GM19035 (cell line): ENCODE measurements around the gene CHFR.
A peak's percentile ranks its signal among the peaks of the same experiment; 100 is the strongest.
"Not testable (repeated sequence)": the region's sequence is repeated elsewhere in the genome, so short reads cannot be mapped to it uniquely, and the experiment has no call there.

Experiments used
- ATAC-seq: cut with Tn5 transposase; IDR thresholded peaks from one replicate; pipeline ENCODE4 v1.9.1; 2021; ENCODE audit not compliant: unreplicated experiment

Gene CHFR

DNA sequence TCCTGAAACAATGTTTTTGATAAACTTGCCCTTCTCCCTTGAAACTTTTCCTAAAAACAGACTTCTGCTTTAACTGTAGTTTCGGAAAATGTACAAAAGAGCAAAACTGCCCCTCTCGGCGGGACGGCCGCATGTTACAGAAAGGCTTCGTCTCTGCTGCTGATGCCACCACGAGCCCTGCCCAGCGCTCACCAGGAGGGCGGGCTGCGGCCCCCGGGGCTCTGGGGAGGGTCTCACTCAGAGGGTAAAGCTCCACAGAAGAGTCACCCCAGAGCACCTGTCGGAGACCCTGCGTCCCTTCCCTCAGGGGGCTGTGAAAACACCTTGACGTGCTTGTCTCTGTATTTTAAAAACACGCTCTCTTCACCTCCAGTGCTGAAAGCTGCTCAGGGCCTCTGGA lies 46.3 kb downstream of the CHFR start:
- no peak for ATAC-seq

DNA sequence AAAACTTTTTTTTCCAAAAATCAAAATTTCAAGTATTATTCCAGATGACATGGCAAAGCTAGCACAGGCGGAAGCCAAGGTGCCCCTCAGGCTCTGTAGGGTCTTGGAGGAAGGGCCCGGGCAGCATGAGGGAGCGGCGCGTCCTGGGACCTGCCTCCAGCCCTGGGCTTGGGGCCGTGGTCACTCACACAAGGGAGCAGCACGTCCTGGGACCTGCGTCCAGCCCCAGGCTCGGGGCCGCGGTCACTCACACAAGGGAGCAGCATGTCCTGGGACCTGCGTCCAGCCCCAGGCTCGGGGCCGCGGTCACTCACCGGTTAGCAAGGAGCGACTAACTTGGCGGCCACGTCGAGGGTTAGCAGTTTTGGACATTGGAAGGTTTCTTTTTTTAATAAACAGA lies 46.9 kb downstream of the CHFR start:
- ATAC-seq: no peak

GRCh38 chr12:132839558-132840235 lies 47.7 kb downstream of the CHFR start:
- ATAC-seq: no peak

DNA sequence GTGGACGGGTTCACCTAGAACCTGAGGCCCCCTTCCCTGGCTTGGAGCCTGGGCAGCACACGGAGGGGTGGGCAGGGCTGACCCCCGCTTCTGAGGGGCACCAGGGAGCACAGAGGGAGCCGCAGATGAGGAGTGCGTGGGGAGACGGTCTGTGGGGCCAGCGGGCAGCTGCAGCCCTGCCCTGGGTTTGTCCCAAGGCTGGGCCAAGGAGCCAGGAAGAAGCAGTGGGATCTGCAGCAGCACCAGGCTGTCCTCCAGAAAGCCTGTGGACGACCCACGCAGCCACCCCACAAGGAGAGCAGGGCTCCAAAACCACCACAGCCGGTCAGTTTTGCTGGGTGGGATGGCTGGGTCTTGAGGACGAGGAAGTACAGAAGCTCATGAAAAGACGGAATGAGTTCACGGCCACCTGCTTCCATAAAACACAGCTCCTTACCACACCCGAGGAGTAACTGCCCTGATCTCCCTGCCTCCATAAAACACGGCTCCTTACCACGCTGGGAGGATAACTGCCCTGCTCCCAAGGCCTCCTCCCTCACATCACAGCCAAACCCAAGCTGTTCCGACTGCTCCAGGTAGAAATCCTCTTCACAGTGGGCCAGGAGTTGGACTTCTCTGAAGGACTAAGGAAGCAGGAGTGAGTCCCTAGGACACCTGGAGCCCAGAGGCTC lies 48.9 kb downstream of the CHFR start:
- ATAC-seq: no peak

DNA sequence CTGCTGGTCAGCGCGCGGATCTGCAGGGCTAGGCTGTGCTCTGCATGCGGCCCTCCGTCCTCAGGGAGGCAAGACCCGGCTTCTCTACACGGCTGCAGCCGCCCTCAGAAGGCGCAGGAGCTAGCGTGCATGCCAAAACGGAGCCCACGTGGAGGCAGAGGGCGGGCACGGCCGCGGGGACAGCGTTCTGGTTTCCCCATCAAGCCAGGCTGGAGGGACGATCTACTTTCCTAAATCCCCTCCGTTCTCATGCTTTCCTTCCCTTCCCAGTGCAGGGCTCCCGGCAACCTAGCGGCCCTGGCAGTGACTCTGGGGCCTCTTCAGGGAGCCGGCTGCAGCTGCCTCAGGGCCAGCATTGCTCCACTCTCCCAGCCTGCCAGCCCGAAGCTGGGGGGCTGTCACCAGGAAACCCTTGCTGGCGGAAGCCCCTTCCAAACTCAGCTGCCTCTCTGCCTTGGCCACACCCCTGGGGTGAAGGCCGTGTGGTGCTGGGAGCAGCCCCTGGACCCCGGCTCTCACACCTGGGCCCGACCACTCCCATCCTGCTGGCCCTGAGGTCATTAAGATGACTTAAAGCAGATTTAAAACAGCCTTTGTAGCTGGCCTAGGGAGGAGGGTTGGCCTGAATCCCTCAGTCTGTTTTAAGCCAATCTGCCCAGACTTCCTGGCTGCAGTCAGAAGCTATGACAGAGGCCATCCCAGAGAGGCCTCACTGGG lies 49.6 kb downstream of the CHFR start:
- no peak for ATAC-seq

DNA sequence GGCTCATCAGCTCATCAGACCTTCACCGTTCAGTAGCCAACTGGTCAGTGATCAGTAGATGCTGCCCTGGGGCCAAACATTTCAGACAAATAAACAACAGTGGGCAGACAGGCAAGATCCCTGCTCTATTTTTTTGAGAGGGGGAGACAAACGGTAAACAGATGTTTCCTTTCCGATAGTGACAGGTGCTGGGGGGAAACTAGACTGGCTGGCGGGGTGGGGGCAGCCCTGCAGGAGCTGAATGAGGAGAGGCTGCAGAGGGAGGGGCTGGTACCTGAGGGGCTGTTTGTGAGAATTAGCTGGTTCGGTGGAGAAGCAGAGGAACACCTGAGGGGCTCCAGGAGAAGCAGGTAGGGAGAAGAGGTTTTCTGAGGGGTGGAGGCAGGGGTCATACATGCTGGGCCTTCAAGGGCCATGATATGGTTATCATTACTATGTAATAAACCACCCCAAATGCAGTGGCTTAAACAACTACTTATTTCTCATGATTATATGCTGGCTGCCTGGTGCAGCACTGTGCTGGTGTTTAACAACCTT lies 50.5 kb downstream of the CHFR start:
- no peak for ATAC-seq

DNA sequence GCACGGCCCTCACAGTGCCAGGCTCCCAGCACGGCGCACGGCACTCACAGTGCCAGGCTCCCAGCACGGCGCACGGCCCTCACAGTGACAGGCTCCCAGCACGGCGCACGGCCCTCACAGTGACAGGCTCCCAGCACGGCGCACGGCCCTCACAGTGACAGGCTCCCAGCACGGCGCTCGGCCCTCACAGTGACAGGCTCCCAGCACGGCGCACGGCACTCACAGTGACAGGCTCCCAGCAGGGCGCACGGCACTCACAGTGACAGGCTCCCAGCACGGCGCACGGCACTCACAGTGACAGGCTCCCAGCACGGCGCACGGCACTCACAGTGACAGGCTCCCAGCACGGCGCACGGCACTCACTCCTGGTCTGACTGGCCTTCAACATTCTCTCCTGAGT lies 51.2 kb downstream of the CHFR start:
- ATAC-seq: not testable (repeated sequence)

DNA sequence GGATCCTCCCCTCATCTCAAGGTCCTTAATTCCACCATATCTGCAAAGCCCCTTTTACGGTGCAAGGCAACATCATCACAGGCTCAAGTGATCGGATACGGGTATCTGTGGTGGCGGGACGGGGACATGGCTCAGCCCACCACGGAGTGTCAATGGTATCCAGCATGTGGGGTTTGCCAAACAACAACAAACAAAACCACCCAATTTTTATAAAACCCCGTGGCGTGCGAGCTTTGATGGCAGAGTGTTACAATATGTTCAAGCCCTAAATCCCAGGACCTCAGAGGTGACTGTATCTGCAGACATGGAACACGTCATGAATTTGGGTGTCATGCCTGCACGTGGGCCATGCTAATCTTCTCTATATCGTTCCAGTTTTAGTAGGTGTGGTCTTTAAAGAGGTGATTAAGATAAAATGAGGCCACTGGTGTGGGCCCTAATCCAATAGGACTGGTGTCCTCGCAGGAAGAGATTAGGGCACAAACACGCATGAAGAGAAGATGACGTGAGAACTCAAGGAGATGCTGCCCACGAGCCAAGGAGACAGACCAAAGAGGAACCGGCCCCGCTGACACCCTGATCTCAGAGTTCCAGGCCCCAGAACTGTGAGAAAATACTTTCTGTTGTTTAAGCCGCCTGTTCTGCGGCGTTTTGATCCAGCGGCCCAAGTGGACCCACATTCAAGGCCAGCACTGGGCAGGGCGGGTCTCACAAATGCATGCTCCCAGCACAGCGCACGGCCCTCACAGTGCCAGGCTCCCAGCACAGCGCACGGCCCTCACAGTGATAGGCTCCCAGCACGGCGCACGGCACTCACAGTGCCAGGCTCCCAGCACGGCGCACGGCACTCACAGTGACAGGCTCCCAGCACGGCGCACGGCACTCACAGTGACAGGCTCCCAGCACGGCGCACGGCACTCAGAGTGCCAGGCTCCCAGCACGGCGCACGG lies 52.1 kb downstream of the CHFR start:
- no peak for ATAC-seq

GRCh38 chr12:132834181-132834711 lies 53.2 kb downstream of the CHFR start:
- no peak for ATAC-seq

- ATAC-seq: no peak
Observed at GRCh38 chr12:132833341-132833740, 54.1 kb downstream of the CHFR start.

DNA sequence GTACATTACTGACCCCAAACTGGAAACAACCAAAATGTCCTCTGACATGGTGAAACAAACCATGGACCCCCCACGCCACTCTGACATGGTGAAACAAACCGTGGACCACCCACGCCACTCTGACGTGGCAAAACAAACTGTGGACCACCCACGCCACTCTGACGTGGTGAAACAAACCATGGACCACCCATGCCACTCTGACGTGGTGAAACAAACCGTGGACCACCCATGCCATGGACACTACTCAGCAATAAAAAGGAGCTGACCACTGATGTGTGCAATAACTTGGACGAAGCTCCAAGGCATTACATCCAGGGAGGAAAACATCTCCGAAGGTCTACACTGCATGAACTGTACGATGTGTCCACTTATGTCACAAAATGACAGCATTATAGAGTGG lies 55.6 kb downstream of the CHFR start:
- no peak for ATAC-seq

- peak; percentile 84 for ATAC-seq
Observed at GRCh38 chr12:132828706-132829534, 58.5 kb downstream of the CHFR start, which contains the start of gene GOLGA3. GOLGA3 (minus strand) TSS chr12:132828869; CDS start chr12:132822128, 6,741 bp downstream.

DNA sequence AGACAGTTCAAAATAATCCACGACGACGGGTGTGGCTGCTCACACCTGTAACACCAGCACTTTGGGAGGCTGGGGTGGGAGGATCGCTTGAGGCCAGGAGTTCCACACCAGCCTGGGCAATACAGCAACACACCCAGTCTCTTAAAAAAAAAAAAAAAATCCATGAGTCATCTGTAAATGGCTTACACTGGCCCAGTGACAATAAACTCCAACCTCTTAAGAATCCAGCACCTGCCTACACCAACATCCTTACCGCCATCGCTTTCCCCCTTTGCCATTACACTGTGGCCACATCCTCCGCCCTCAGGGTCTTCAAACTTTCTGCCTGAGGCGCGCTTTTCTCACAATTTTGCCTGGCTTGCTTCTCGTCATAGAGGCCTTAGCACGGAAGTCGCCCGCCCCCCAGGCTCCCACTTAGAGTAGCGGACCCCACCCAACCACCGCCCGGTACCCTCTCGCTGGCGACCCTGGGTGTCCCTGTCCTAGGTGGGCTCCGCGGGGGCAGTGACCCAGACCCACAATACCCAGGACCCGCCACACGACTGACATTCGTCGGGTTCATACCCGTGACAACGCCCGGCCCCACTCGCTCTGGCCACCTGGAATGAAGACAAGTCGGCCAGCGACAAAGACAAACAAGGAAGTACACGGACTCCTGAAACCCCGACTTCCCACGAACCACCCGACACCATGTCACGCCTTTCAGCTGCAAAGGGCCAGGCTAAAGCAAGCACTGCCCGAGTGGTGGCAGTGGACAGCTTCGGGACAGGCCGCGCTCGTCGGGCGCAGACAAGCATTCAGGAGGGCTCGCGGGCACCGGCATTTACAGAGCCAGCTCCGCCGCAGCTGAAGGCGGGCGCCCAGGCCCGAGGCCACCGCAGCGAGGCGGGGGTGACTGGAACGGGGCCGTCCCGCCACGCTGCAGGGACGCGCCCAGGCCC lies 59.4 kb downstream of the CHFR start:
- ATAC-seq: peak; percentile 28

- no peak for ATAC-seq
Observed at GRCh38 chr12:132825861-132826260, 61.5 kb downstream of the CHFR start.

DNA sequence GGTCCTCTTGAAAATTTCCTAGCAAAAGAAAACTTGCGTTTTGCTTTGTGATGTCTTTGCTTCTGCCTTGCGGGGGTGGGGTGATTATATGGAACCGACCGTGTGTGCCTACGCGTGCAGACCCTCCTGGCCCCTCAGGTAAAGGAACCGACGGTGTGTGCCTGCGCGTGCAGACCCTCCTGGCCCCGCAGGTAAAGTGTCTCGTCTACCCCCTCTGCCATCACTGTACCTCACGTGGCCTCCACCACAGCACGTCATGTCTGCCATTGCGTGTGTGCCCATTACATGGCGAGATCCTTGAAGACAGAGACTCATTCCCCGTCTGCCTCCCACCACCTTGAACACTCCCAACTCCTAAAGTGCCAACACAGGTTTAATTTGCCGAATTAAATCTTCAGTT lies 62.3 kb downstream of the CHFR start:
- ATAC-seq: no peak

DNA sequence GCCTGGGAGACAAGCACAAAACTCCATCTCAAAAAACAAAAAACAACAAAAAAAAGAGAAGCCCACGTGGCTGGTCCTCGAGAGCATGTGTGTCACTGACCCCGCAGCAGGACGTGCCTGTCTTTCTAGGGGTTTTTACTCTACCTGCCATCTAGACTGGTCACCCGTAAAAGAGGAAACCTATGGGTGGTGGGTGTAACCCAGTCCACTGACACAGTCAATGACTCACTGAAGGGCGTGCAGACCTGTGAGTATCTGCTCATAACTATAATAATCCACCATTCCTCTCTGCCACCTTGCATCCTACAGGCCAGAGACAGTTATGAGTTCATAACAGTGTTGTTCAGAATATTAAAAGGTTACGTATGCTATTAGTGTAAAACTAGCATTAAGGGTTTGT lies 63.4 kb downstream of the CHFR start:
- ATAC-seq: no peak

GRCh38 chr12:132818562-132818961 lies 68.8 kb downstream of the CHFR start:
- ATAC-seq: no peak

GRCh38 chr12:132814232-132814631 lies 73.2 kb downstream of the CHFR start:
- no peak for ATAC-seq
